ENCODE results near the gene CDH6. TPM values are rescaled to one million over a fixed set of nuclear protein-coding genes. Genes with fewer than 3 reads are reported as not detected.
"Not testable (repeated sequence)": the region's sequence is repeated elsewhere in the genome, so short reads cannot be mapped to it uniquely, and the experiment has no call there.

Gene CDH6
- polyA plus RNA-seq, 1 of the 3 experiments (the other 2 are of a cell fraction) = 1.1 TPM

- TF ChIP-seq MXI1 (IDR thresholded peaks at IDR 0.05; ENCODE audit: low read depth, low read length) (no peak), RXRA (IDR thresholded peaks at IDR 0.05; ENCODE audit: borderline replicate concordance, low read depth) (peak; percentile 99), FOXJ3 (CRISPR knock-in tag; IDR thresholded peaks at IDR 0.05) (no peak), FOSL2 (IDR thresholded peaks at IDR 0.05; ENCODE audit: borderline replicate concordance, low read depth) (peak; percentile 56), MEF2A (IDR thresholded peaks at IDR 0.05; ENCODE audit: borderline replicate concordance, low read depth) (peak; percentile 62; the same call in 1 of the 2 replicates), SMC3 (IDR thresholded peaks at IDR 0.05; ENCODE audit: low read depth, low read length) (no peak), RAD21 (IDR thresholded peaks at IDR 0.05; ENCODE audit: low read length) (no peak)
- TF ChIP-seq, protein P1, sequence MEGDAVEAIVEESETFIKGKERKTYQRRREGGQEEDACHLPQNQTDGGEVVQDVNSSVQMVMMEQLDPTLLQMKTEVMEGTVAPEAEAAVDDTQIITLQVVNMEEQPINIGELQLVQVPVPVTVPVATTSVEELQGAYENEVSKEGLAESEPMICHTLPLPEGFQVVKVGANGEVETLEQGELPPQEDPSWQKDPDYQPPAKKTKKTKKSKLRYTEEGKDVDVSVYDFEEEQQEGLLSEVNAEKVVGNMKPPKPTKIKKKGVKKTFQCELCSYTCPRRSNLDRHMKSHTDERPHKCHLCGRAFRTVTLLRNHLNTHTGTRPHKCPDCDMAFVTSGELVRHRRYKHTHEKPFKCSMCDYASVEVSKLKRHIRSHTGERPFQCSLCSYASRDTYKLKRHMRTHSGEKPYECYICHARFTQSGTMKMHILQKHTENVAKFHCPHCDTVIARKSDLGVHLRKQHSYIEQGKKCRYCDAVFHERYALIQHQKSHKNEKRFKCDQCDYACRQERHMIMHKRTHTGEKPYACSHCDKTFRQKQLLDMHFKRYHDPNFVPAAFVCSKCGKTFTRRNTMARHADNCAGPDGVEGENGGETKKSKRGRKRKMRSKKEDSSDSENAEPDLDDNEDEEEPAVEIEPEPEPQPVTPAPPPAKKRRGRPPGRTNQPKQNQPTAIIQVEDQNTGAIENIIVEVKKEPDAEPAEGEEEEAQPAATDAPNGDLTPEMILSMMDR (IDR thresholded peaks at IDR 0.05) = no peak
Measured at GRCh38 chr5:31361234-31361633, 167.7 kb downstream of the CDH6 start (continued).

GRCh38 chr5:31361704-31362528 is 168.4 kb downstream of the CDH6 start:
- Histone ChIP-seq H3K27ac (ENCODE audit: low read depth in 2 of 2, low read length in 1 of 2) (peak overlapping the region; percentile 53 to 82), H3K4me2 (peak overlapping the region; percentile 24; the same call in 1 of the 2 replicates)

More at GRCh38 chr5:31361704-31362528, 168.4 kb downstream of the CDH6 start:
- H3K79me2 ChIP-seq (ENCODE audit: insufficient read depth); H3K36me3 ChIP-seq (replicated peaks in 1 of 2; ENCODE audit: control insufficient read depth in 1 of 2, insufficient read depth in 2 of 2, low read length in 1 of 2); H3K4me3 ChIP-seq (ENCODE audit: low read depth in 2 of 2, low read length in 1 of 2); DNase-seq; H3K27me3 ChIP-seq (ENCODE audit: insufficient read depth); H3K9me2 ChIP-seq; H4K20me1 ChIP-seq (ENCODE audit: insufficient read depth); H3K9me3 ChIP-seq; POLR2A ChIA-PET: not testable (repeated sequence)
- H3K9ac ChIP-seq = peak overlapping the region; percentile 46; the same call in 1 of the 2 replicates
- H3K4me1 ChIP-seq (ENCODE audit: control insufficient read depth in 1 of 2, insufficient read depth in 2 of 2, low read depth in 1 of 2, low read length in 1 of 2) = peaks cover 9 to 35% of the 10 kb centered on the region in 2 experiments
- peak overlapping the region; percentile 35 for H2AFZ ChIP-seq (ENCODE audit: low read depth)
- H3F3A ChIP-seq (replicated peaks; ENCODE audit: insufficient read depth) = peaks cover 51% of the 10 kb centered on the region
- WGBS (ENCODE audit: low lambda C conversion rate) = 71% methylated on average over 6 of the region's 6 CpGs
- CTCF ChIA-PET = interaction anchor here (1.1 kb wide), 1 partner anchor 38 kb away, joined by 3 read pairs; no protein-coding TSS in a partner anchor
- TF ChIP-seq RXRA (IDR thresholded peaks at IDR 0.05; ENCODE audit: borderline replicate concordance, low read depth) (peak; percentile 78), EP300 (IDR thresholded peaks at IDR 0.05; ENCODE audit: borderline replicate concordance in 1 of 2, low read depth in 1 of 2, low read length in 1 of 2) (peak in 1 of 2 experiments; percentile 42; a peak in 1 of 4 replicates), TCF12 (IDR thresholded peaks at IDR 0.05) (peak; percentile 19; the same call in 1 of the 2 replicates), FOSL2 (IDR thresholded peaks at IDR 0.05; ENCODE audit: borderline replicate concordance, low read depth) (peak; percentile 12; the same call in 1 of the 2 replicates), YY1 (IDR thresholded peaks at IDR 0.05; ENCODE audit: low read depth) (peak; percentile 79; the same call in 1 of the 2 replicates), MAX (IDR thresholded peaks at IDR 0.05; ENCODE audit: low read depth) (0 out of 2 replicates have a peak, but pooled peaks have one; percentile 29)
